ENCODE data around the gene RXRB. TPM values are rescaled to one million over a fixed set of nuclear protein-coding genes. Genes with fewer than 3 reads are reported as not detected.

RXRB gene
- total and polyA plus RNA-seq, 3 donors from 2014 or later: 42.9 to 47.3 (median 45.2) TPM

DNA sequence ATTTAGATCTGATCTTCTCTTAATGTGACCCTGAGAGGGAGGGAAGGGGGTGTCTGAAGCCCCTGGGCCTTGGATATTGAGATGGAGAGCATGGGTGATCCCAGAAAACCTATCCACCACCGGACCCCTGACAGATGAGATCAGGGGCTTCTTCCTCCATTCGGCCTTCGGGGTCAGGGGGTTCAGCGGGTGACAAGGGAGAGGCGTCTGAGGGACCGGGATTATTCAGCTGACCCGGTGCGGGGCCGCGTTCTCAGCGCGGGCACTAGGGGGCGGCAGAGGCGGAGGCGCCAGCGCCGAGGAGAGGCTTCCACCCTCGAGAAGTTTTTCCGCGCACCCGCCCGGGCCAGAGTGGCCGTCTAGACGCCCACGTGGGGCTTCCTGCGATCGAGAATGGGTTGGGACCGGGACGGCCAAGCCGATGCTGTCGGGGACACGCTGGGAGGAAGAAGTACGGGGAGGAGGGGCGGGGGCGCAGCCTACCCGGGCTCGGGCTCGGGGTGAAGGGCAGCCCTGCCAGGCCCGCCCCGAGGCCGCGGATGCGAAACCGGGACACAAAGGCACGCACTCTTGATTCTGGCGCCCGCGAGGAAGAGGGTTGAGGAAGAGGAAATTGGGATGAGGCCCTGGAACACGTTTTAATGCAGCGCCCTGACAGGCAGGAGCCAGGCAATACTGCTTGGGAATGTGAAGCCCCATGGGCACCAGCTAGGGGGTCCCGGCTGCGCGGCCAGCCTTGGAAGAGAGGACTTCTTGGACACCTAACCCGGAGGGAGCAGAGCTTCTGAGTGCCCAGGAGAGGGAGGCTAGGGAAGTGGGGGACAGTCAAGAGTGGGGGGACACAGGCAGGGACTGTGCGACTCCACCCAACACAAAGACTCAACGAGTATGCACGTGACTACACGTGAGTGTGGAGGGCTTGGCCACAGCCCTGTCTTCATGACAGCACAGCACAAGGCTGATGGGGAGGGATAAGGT lies 38.8 kb downstream of the RXRB start:
- intact Hi-C loops (cut with DNase I; ENCODE audit: low total_unique reads): loop anchor here (2.0 kb wide), 1 partner anchor 85 kb away; no protein-coding TSS in a partner anchor
- Histone ChIP-seq H3K27me3 (no peaks in the 10 kb centered on the region), H3K4me3 (peak overlapping the region; percentile 46 to 50), H3K9me3 (no peaks in the 10 kb centered on the region), H3K4me1 (peaks cover 10% of the 10 kb centered on the region), H3K36me3 (ENCODE audit: low read depth, missing control alignments) (no peaks in the 10 kb centered on the region), H3K27ac (no peak overlapping the region)
- 6 to 21% methylated on average over 11 to 58 of the region's 58 CpGs for WGBS, 2 donors
- TF ChIP-seq POLR2A (IDR thresholded peaks at IDR 0.05): no peak
- TF ChIP-seq, protein P1, sequence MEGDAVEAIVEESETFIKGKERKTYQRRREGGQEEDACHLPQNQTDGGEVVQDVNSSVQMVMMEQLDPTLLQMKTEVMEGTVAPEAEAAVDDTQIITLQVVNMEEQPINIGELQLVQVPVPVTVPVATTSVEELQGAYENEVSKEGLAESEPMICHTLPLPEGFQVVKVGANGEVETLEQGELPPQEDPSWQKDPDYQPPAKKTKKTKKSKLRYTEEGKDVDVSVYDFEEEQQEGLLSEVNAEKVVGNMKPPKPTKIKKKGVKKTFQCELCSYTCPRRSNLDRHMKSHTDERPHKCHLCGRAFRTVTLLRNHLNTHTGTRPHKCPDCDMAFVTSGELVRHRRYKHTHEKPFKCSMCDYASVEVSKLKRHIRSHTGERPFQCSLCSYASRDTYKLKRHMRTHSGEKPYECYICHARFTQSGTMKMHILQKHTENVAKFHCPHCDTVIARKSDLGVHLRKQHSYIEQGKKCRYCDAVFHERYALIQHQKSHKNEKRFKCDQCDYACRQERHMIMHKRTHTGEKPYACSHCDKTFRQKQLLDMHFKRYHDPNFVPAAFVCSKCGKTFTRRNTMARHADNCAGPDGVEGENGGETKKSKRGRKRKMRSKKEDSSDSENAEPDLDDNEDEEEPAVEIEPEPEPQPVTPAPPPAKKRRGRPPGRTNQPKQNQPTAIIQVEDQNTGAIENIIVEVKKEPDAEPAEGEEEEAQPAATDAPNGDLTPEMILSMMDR (IDR thresholded peaks at IDR 0.05): peak; percentile 87 to 90 (median 89)
- DNase-seq: peak; percentile 80

DNA sequence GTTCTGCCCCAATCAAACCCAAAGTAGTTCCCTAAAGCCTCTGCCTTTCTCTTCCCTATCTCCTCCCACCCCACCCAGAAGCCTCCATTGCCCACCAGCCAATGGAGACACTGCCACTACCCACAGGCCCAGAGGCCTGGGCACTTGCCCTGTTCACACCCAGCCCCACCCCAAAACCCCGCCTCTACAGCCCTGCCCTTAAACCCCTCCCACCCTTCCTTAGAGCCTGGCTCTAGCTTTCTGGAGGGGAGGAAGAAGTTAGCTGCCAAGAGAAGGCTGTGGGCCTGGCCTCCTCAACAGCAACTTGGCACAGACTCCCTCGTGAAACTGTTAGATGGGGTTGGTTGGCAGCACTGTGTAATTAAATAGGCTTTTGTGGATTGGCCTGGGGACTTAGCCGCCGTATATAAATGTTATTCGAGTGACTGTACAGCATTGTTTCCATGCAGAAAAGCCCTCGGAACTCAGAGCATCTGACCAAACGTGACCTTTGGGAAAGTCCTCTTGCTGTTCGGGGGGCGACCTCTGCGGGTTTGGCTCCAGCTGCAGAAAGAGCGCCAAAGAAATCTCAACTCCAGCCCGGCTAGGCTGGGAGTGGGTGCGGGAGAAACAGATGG lies 39.6 kb downstream of the RXRB start:
- no peaks in the 10 kb centered on the region for H3K27me3 ChIP-seq
- H3K27ac ChIP-seq: no peak overlapping the region
- WGBS, 2 donors: 28 to 37% methylated on average over 12 to 13 of the region's 13 CpGs
- peak overlapping the region in 1 of 2 donors; percentile 46 for H3K4me3 ChIP-seq
- H3K36me3 ChIP-seq (ENCODE audit: low read depth, missing control alignments): no peaks in the 10 kb centered on the region
- H3K9me3 ChIP-seq: no peaks in the 10 kb centered on the region
- peaks cover 10% of the 10 kb centered on the region for H3K4me1 ChIP-seq
- no peak for TF ChIP-seq POLR2A (IDR thresholded peaks at IDR 0.05)
- TF ChIP-seq, protein P1 (IDR thresholded peaks at IDR 0.05): no peak
- intact Hi-C loops (cut with DNase I; ENCODE audit: low total_unique reads): no loop called here
- peak; percentile 55 for DNase-seq

DNA sequence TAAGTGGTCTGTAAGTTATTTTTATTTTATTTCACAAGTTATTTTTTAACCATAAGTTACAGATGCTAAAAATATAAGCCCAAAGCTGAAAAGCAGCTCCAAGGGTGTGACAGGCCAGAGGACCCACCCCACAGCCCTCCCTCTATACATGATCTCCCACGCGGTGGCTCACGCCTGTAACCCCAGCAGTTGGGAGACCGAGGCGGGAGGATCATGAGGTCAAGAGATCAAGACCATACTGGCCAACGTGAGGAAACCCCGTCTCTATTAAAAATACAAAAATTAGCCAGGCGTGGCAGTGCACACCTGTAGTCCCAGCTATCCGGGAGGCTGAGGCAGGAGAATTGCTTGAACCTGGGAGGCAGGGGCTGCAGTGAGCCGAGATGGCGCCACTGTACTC lies 40.4 kb downstream of the RXRB start:
- DNase-seq: no peak
- 82 to 87% methylated on average over 11 of the region's 11 CpGs for WGBS, 2 donors
- Histone ChIP-seq H3K4me3 (no peak overlapping the region), H3K27me3 (no peaks in the 10 kb centered on the region), H3K36me3 (ENCODE audit: low read depth, missing control alignments) (no peaks in the 10 kb centered on the region), H3K27ac (no peak overlapping the region), H3K9me3 (no peaks in the 10 kb centered on the region), H3K4me1 (peaks cover 10% of the 10 kb centered on the region)
- intact Hi-C loops (cut with DNase I; ENCODE audit: low total_unique reads): no loop called here
- TF ChIP-seq POLR2A (IDR thresholded peaks at IDR 0.05): no peak
- TF ChIP-seq, protein P1 (IDR thresholded peaks at IDR 0.05): no peak

DNA sequence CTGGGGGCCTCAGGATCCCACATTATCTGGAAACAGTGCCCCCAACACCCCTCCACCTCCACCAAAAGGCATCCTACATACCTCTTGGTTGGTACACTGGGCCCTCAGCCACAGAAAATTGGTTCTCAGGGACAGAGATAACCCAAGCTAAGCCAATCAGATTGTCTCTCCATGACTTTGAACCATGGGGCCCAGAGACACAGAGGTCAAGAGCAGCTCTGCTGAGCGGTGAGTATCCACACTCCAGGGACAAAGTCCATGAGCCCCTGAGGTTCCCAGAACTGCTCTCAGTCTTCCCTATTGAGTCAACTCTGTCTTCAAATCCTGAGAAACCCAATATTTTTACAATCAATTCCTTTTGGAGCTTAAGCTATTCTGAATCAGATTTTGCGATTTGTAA lies 43.5 kb downstream of the RXRB start:
- DNase-seq: no peak
- Histone ChIP-seq H3K4me1 (peaks cover 10% of the 10 kb centered on the region), H3K36me3 (ENCODE audit: low read depth, missing control alignments) (no peaks in the 10 kb centered on the region), H3K27me3 (no peaks in the 10 kb centered on the region), H3K9me3 (no peaks in the 10 kb centered on the region), H3K4me3 (no peak overlapping the region), H3K27ac (no peak overlapping the region)
- TF ChIP-seq POLR2A (IDR thresholded peaks at IDR 0.05): no peak
- TF ChIP-seq, protein P1 (IDR thresholded peaks at IDR 0.05): no peak
- intact Hi-C loops (cut with DNase I; ENCODE audit: low total_unique reads): no loop called here
- WGBS, 2 donors: 78 to 90% methylated on average over 2 of the region's 2 CpGs
